ENCODE measurements around the gene STRADB.
"Not testable (repeated sequence)": the region's sequence is repeated elsewhere in the genome, so short reads cannot be mapped to it uniquely, and the experiment has no call there.

Gene STRADB

GRCh38 chr2:201451292-201452057 is at the start of gene STRADB, which contains the start of gene TRAK2:
Gene STRADB, plus strand, starts transcription at chr2:201451740. Its CDS starts 3,101 bp downstream, at chr2:201454841.
Gene TRAK2, minus strand, starts transcription at chr2:201451458. Its CDS starts 30,951 bp downstream, at chr2:201420507.
- peak; percentile 96 for DNase-seq

DNA sequence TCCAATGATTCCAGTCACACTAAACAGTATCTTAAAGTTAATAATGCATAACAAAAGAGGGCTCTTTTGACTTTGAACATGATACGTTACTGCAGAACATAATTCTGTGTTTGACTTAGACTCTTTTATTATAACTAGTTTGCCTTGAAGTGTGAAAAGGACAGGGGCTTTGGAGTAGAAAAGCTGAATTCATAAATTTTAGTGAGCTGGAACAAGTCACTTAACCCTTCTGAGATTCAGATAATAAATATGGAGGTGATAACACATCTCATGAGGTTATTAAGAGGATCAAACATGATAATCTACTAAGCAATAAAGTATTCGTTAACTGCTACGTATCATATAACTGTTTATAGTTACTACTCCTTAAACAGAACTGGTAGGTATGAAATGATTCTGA is 49.7 kb upstream of the STRADB start:
- no peak for DNase-seq

GRCh38 chr2:201402651-201403562 is 48.6 kb upstream of the STRADB start:
- no peak for DNase-seq

- DNase-seq = no peak
These were observed 47.7 kb upstream of the STRADB start for GRCh38 chr2:201403880-201404279.

DNA sequence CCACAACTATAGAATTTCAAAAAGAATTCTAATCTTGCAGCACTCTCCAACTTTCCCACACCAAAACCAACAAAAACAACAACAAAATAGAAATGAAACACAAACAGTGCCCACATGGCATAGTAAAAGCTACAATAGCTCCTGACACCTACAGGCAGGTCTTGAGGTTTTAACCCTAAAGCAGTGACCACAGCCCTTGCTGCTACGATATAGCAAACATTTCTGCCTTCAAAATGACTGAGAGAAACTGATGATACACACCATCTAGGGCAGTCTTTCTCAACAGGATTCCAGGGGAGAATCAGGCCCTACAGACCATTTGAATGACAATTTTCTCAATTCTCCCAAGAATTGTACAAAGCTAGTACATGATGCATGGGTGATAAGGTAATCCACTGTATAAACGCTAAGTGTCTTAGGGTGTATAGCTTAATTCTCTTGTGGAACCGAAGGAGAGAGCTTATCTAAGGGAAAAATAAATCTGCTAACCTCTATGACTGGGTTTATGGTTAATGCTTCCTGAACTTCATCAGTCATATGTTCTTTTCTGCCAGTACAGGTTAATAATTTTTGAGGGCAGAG is 46.8 kb upstream of the STRADB start:
- no peak for DNase-seq

DNA sequence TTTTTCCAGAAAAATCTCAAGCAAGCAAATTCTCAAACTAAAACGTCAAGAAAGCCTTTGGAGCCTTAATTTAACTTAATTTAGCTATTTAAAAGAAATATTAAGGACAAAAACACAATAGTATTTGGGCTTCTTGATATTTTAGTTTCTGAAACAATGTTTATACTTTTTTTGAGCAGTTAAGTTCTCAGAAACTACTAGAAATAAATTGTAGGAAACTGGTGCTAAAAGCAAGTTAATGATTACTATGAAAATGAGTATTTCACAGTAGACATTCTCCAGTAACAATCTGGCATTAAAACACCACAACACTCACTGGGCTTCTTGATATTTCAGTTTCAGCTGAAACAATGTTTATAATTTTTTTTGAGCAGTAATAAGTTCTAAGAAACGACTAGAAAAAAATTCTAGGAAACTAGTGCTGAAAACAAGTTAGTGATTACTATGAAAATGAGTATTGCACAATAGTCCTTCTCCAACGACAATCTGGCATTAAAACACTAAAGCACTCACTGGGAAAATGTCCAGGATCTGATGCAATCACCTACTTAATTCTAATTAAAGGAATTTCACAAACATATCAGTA is 45.4 kb upstream of the STRADB start:
- DNase-seq = no peak

DNA sequence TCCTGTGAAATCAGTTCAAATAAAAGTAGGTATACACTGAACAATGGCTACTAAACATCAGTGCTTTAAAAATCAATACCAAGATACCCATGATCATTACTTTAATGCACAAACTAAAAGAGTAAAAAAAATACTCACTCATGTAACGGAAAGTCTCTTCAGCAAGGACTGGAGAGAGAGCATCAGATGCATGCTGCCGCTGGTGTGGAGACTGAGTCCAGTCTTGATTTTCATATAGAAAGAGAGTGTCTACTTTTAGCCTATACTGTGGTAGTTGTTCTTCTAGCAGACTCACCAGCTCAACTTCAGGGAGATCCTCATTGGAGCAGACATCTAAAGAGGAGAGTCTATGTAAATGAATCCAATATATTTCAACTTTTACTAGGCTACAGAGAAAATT is 44.3 kb upstream of the STRADB start:
- DNase-seq = no peak

DNA sequence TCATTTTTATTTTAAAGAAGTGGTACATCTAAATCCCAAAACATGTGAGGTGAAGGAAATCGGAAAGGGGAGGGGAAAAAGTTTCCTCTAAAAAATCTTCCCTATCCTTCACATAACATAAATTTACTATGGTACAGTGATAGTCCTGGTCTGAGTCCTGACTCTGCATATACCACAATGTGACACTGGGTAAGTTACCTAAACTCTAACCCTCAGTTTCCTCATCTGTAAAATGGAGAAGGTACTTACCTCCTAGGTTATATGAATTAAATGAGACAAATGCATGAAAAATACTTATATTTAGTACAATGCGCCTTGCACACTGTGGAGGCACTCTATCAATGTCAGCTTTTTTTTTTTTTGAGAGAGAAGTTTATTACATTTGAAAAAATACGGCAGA is 42.6 kb upstream of the STRADB start:
- no peak for DNase-seq

GRCh38 chr2:201411421-201411820 is 40.1 kb upstream of the STRADB start:
- no peak for DNase-seq

- DNase-seq = no peak
These were observed 38.4 kb upstream of the STRADB start for GRCh38 chr2:201413143-201413542.

- no peak for DNase-seq
These were observed 38.0 kb upstream of the STRADB start for GRCh38 chr2:201413552-201413951.

GRCh38 chr2:201414099-201415023 is 37.2 kb upstream of the STRADB start:
- no peak for DNase-seq

- DNase-seq = no peak
These were observed 36.4 kb upstream of the STRADB start for GRCh38 chr2:201415149-201415548.

DNA sequence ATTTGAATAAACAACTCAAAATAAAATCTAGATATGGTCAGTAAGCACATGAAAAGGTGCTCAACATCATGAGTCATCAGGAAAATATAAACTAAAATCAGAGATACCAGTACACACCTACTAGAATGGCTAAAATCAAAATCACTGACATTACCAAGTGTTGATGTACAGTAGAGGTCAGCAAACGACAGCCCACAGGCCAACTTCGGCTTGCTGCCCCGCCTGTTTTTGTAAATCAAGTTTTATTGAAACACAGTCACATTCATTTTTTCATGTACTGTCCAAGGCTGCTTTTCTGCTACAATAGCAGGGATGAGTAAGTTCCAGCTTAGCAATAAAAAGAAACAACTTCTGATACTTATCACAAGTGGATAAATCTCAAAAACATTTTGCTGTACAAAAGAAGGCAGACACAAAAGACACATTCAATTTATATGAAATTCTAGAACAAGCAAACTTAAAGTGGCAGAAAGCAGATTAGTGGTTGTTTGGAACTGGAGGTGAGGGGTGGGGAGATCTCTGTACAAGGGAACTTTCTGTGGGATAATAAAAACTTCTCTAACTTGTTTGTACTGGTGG is 32.4 kb upstream of the STRADB start:
- no peak for DNase-seq

DNA sequence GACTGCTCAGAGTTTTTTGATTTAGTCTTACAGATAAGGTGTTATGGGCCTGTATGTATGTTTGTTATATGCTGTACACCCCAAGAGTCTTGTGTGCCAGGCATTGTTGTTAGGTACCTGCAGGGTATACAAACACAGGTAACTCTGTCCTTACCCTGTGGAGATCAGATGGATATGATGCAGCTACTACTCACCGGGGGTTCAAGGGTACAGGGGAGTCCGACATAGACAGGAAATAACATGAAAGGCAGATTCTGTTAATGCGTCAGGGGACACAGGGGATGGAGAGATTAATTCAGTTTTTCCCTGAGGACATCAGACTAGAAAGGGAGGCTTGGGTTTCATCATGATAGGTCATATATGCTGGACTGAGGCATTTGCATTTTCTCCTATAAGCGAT is 31.6 kb upstream of the STRADB start:
- DNase-seq = no peak

DNA sequence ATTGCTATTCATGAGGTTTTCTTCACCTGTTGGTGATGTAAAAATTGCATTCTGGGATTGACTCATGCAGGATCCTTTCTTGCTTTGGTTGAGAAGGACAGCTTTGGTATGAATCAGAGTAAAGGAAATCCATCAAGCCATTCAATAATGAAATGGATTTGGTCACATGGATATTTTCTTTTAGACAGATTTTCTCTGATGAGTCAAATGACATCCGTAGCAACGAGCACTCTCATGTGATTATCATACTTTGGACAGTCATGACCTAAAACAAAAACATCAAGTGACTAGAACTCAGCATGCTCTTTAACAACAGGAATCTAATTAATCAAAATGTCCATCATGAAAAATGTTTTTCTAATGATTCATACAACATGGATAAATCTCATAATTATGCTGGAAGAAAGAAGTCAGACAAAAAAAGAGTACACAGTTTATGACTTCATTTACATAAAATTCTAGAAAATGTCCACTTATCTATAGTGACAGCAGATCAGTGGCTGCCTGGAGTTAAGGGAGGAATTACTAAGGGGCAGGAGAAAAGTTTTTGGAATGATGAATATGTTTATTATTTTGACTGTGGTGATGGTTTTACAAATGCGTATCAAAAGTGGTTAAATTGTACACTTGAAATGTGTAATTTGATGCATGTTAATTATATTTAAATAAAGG is 31.0 kb upstream of the STRADB start:
- no peak for DNase-seq

GRCh38 chr2:201425952-201426351 is 25.6 kb upstream of the STRADB start:
- DNase-seq = no peak

GRCh38 chr2:201428366-201428765 is 23.2 kb upstream of the STRADB start:
- DNase-seq = not testable (repeated sequence)

- not testable (repeated sequence) for DNase-seq
These were observed 21.7 kb upstream of the STRADB start for GRCh38 chr2:201429835-201430234.

DNA sequence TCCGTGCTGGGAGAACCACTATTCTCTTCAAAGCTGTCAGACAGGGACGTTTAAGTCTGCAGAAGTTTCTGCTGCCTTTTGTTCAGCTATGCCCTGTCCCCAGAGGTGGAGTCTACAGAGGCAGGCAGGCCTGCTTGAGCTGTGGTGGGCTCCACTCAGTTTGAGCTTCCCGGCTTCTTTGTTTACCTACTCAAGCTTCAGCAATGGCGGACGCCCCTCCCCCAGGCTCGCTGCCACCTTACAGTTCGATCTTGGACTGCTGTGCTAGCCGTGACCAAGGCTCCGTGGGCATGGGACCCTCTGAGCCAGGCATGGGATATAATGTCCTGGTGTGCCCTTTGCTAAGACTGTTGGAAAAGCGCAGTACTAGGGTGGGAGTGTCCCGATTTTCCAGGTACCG is 21.2 kb upstream of the STRADB start:
- DNase-seq = not testable (repeated sequence)

DNA sequence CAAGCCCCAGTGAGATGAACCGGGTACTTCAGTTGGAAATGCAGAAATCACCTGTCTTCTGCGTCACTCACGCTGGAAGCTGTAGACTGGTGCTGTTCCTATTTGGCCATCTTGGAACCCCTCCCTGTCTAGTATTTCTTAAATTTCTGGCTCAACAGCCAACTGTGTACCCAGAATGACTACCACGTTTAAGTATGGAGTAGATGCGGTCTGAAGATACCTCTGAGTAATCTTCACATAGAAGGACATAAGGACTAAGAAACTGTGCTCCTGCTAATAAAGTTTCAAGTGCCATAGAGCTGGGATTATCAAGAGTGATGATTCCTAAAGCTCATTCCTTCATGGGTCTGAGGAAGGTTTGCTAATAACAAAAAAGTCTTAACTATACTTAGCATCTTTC is 20.7 kb upstream of the STRADB start:
- DNase-seq = no peak

Measured in NCI-H748 treated with DMSO at 0.1 percent for 48 hours (cell line).